AML-193 (cell line): ENCODE measurements around the gene CD2BP2.

Experiments
- DNase-seq, 2 experiments: peaks; one replicate each; lab custom pipeline; 2025; lab: John Stamatoyannopoulos, UW

Gene CD2BP2

GRCh38 chr16:30378236-30379157 is 23.4 kb upstream of the CD2BP2 start:
- peak; percentile 91 for DNase-seq

GRCh38 chr16:30377812-30378235 is 22.7 kb upstream of the CD2BP2 start:
- DNase-seq, result peak in 1 of 2 experiments; percentile 75

- peak; percentile 65 to 80 for DNase-seq
Measured at GRCh38 chr16:30377050-30377811, 22.1 kb upstream of the CD2BP2 start.

GRCh38 chr16:30376461-30376902 is 21.4 kb upstream of the CD2BP2 start:
- no peak for DNase-seq

GRCh38 chr16:30375864-30376263 is 20.8 kb upstream of the CD2BP2 start:
- no peak for DNase-seq

- no peak for DNase-seq
Measured at GRCh38 chr16:30374538-30374937, 19.4 kb upstream of the CD2BP2 start, which contains the start of gene MYL11. MYL11 (plus strand) TSS chr16:30374802; CDS start chr16:30374858, 56 bp downstream.

GRCh38 chr16:30372725-30373124 is 17.6 kb upstream of the CD2BP2 start:
- DNase-seq, result no peak

GRCh38 chr16:30372038-30372712 is 17.1 kb upstream of the CD2BP2 start:
- no peak for DNase-seq

GRCh38 chr16:30371248-30371816 is 16.2 kb upstream of the CD2BP2 start:
- no peak for DNase-seq

- DNase-seq, result peak; percentile 100
Measured at GRCh38 chr16:30370456-30371247, 15.5 kb upstream of the CD2BP2 start, which contains the start of gene TBC1D10B. TBC1D10B (minus strand) TSS chr16:30370494; CDS start chr16:30370183, 311 bp downstream.

- no peak for DNase-seq
Measured at GRCh38 chr16:30369938-30370455, 14.9 kb upstream of the CD2BP2 start.

GRCh38 chr16:30369091-30369937 is 14.2 kb upstream of the CD2BP2 start:
- no peak for DNase-seq

- no peak for DNase-seq
Measured at GRCh38 chr16:30368792-30369090, 13.6 kb upstream of the CD2BP2 start.

GRCh38 chr16:30368122-30368791 is 13.1 kb upstream of the CD2BP2 start:
- DNase-seq, result peak; percentile 59 to 60

GRCh38 chr16:30367349-30368009 is 12.4 kb upstream of the CD2BP2 start:
- no peak for DNase-seq

- no peak for DNase-seq
Measured at GRCh38 chr16:30366511-30366910, 11.4 kb upstream of the CD2BP2 start.

GRCh38 chr16:30365200-30365599 is 10.1 kb upstream of the CD2BP2 start:
- no peak for DNase-seq

GRCh38 chr16:30361180-30361579 is 6.1 kb upstream of the CD2BP2 start:
- no peak for DNase-seq

GRCh38 chr16:30359871-30360170 is 4.7 kb upstream of the CD2BP2 start:
- DNase-seq, result no peak
